Stomach (tissue), 8 donors: Measurements from ENCODE around the gene RP2. TPM values are rescaled to one million over a fixed set of nuclear protein-coding genes. Genes with fewer than 3 reads are reported as not detected.

ENCODE experiments used
- polyA plus RNA-seq, 3 donors: library from polyadenylated mRNA; stranded (reverse); fragments of 200-250 nt; gene quantifications; one replicate each; pipeline ENCODE4 v1.2.3, GENCODE V29; 2013
- total RNA-seq, 5 donors: library from RNA; depleted of rRNA; stranded (reverse); fragments of >200 nt; gene quantifications; one replicate each; pipeline versions ENCODE4 v1.1.0 to v1.2.3, GENCODE V29; 2014 to 2016
- donor health status: healthy with polysubstance abuse.
- donor health status: Bipolar disorder and iron deficiency.
- donor health status: healthy.

The RP2 gene
- total and polyA plus RNA-seq, 8 donors: 0.58 to 25.5 (median 6.7) TPM

Other genes with a start within 250 kb of the RP2 start
- 10 to 100 TPM in 4 of 5 donors, under 1 TPM in 1; 0.29 to 25.6 (median 17.9) TPM for gene SLC9A7, start 77.9 kb upstream of the RP2 start, total RNA-seq
- gene SLC9A7, start 77.9 kb upstream of the RP2 start, polyA plus RNA-seq: 1 to 10 TPM in 2 of 3 donors, under 1 TPM in 1; 0.76 to 3.0 (median 2.2) TPM
- gene JADE3, start 75.4 kb downstream of the RP2 start, total RNA-seq: 1 to 10 TPM in 4 of 5 donors, under 1 TPM in 1; 0.58 to 9.0 (median 7.2) TPM
- gene JADE3, start 75.4 kb downstream of the RP2 start, polyA plus RNA-seq: 1 to 10 TPM; 2.3 to 6.1 (median 3.0) TPM
- 10 to 100 TPM in 1 of 5 donors, 1 to 10 TPM in 3, not detected in 1; 1.3 to 15.1 (median 2.9) TPM for gene RGN, start 241.4 kb downstream of the RP2 start, total RNA-seq
- 10 to 100 TPM in 2 of 3 donors, 1 to 10 TPM in 1; 6.8 to 12.5 (median 11.0) TPM for gene RGN, start 241.4 kb downstream of the RP2 start, polyA plus RNA-seq